IMR-90 (cell line): Measurements from ENCODE around the gene CSE1L.

Experiments
- POLR2A ChIP-seq: IDR thresholded peaks from 2 replicates; pipeline ENCODE4 v1.6.1; 2012; ENCODE audit warnings: mild to moderate bottlenecking, low read depth, low read length
- RAD21 ChIP-seq: IDR thresholded peaks from 2 replicates; pipeline ENCODE4 v1.6.1; 2012; ENCODE audit warnings: low read length, improper control_type of control experiment
- TF ChIP-seq, protein P1 (sequence below): conservative IDR thresholded peaks from 2 replicates; pipeline ENCODE4 v1.5.1; 2012; ENCODE audit warnings: mild to moderate bottlenecking, low read depth, low read length, improper control_type of control experiment

DNA sequence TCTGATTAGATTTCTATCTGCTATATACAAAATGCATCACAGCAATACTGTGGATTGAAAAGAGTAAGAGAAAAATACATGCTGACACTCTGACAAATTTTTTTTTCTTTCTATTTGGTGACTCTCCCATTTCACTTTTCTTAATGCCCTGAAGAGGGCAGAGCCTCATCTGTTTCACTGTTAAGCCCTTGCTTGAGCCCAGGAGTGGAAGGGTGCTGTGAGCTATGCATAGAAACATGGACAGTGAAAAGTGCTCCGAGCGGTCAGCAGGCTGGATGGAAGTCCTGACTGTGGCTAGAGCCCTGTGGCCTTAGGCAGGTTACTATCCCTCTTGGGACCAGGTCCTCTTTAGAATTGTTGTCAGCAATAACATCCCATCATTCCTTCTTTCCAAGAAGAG, 17.4 kb upstream of the CSE1L start:
- TF ChIP-seq, protein P1, sequence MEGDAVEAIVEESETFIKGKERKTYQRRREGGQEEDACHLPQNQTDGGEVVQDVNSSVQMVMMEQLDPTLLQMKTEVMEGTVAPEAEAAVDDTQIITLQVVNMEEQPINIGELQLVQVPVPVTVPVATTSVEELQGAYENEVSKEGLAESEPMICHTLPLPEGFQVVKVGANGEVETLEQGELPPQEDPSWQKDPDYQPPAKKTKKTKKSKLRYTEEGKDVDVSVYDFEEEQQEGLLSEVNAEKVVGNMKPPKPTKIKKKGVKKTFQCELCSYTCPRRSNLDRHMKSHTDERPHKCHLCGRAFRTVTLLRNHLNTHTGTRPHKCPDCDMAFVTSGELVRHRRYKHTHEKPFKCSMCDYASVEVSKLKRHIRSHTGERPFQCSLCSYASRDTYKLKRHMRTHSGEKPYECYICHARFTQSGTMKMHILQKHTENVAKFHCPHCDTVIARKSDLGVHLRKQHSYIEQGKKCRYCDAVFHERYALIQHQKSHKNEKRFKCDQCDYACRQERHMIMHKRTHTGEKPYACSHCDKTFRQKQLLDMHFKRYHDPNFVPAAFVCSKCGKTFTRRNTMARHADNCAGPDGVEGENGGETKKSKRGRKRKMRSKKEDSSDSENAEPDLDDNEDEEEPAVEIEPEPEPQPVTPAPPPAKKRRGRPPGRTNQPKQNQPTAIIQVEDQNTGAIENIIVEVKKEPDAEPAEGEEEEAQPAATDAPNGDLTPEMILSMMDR, result peak; percentile 35
- no peak for TF ChIP-seq POLR2A
- TF ChIP-seq RAD21, result peak; percentile 25; the same call in 1 of the 2 replicates
